ENCODE results near the gene KLK7.
"Not testable (repeated sequence)": the region's sequence is repeated elsewhere in the genome, so short reads cannot be mapped to it uniquely, and the experiment has no call there.

The KLK7 gene

GRCh38 chr19:51012661-51013190, 29.0 kb upstream of the KLK7 start:
- no peak for DNase-seq (ENCODE audit: low read depth, low spot score)

DNA sequence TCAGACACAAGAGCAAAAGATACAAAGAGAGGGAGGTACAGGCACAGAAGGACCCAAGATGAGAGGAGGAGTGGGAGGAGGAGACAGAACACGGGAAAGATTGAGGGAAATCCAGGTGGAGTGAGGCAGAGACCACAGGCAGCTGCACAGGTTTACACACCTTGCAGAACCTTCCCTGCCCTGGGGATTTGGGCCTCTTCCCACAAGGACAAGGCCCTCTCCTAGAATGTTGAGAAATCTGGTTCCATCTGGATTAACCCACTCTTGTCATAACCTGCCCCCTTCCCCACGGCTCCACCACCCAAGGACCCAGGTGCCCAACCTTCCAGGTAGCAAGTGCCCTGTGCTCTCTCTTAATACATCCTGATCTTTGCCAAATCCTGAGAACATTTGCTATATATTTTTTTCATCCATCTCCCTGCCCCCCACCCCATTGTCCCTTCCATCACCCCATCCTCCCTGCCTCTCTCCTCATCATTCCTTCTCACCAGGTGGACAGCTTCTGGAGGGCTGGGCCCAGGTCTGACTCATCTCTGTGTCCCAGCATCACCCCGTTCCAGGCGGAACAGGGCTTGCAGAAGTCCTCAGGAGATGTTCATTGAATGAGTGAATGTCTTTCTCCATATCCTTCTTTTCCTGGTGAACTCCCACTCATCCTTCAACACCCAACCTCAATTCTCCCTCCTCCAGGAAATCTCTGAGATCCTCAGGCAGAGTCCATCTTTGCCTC, 26.5 kb upstream of the KLK7 start:
- no peak for DNase-seq (ENCODE audit: low read depth, low spot score)

GRCh38 chr19:51009061-51009891, 25.6 kb upstream of the KLK7 start:
- no peak for DNase-seq (ENCODE audit: low read depth, low spot score)

DNA sequence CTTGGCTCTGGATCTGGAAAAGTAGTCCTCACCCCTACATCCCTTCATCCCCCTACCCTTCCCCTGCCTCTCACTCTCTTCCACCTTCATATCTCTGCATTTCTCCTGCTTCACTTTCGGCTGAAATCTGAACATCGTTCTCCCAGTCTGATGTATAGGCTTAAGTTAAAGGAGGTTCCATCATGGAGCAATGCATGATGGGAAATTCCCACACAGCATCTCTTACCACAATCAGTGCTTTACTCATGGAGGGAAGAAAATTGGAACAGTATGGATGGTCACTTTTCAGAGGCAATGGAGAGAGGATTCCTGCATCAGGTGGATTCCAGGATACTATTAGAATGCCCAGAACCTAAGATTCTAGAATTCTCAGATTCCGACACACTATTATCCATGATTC, 23.8 kb upstream of the KLK7 start:
- no peak for DNase-seq (ENCODE audit: low read depth, low spot score)

DNA sequence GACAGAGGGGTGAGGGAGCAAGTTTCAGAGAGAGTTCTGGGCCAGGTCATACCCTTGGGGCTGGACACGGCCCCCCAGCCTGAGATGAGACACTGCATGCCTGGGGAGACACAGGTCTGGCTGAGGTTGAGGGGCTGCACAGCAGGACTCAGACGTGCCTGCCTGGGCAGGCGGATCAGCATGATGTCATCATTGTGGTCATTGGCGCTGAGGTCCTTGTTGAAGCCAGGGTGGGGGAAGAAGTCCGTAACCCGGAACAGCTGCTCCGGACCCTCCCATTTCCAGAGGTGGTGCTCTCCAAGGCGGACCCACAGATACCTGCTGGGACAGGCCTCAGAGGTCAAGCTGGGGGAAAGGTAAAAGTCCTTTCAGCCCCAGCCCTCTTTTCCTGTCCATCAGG, 22.7 kb upstream of the KLK7 start:
- no peak for DNase-seq (ENCODE audit: low read depth, low spot score)

DNA sequence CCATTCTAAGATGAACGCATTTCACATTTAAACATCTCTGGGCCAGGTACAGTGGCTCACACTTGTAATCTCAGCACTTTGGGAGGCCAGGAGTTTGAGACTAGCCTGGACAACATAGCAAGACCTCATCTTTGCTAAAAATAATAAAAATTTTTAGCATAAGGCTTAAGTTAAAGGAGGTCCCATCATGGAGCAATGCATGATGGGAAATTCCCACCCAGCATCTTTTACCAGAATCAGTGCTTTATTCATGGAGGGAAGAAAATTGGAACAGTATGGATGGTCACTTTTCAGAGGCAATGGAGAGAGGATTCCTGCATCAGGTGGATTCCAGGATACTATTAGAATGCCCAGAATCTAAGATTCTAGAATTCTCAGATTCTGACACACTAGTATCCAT, 21.5 kb upstream of the KLK7 start:
- no peak for DNase-seq (ENCODE audit: low read depth, low spot score)

- no peak for DNase-seq (ENCODE audit: low read depth, low spot score)
Observed at GRCh38 chr19:51003316-51003715, 19.6 kb upstream of the KLK7 start.

GRCh38 chr19:51002542-51003311, 19.0 kb upstream of the KLK7 start:
- DNase-seq (ENCODE audit: low read depth, low spot score) = no peak

- no peak for DNase-seq (ENCODE audit: low read depth, low spot score)
Observed at GRCh38 chr19:51002089-51002532, 18.4 kb upstream of the KLK7 start.

- DNase-seq (ENCODE audit: low read depth, low spot score) = no peak
Observed at GRCh38 chr19:51001515-51001914, 17.8 kb upstream of the KLK7 start, which contains the start of gene KLK8. Gene KLK8, minus strand, starts transcription at chr19:51001604. Its CDS starts 437 bp downstream, at chr19:51001167.

DNA sequence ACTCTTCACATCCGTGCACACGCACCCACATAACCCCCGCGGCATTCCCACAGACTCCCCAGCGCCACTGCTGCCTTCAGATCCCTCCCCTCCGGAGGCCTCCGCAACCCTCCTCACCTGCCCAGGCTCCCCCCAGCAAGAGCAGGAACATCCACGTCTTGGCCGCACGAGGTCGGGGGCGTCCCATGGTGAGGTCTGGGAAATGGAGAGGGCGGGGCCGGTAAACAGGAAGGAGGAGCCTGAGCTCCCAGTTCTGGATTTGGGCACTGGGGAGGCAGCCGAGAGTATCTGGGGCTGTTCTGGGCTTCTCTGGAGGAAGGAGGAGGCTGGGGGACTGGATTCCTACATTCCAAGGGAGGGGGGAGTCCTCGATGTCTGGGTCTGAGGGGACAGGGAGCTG, 17.3 kb upstream of the KLK7 start:
- DNase-seq (ENCODE audit: low read depth, low spot score) = no peak

DNA sequence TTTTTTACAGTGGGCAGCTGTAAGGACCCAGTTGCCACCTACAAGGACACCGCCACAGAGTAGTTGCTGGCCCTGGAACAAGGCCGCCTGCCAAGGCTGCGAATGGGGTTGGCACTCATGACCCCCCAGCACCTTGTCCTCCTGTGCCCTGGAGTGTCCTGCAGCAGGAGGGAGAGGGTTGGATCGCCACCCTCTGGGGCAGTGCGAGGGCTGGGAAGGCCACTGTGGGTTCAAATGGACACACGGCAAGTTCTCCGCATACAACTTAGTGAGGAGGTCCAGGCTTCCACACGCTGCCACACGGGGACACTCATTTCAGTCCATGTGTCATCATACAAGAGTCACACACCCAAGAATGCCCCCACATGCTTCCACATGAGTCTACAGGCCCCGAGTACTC, 16.7 kb upstream of the KLK7 start:
- no peak for DNase-seq (ENCODE audit: low read depth, low spot score)

- DNase-seq (ENCODE audit: low read depth, low spot score) = no peak
Observed at GRCh38 chr19:50998686-50999085, 15.0 kb upstream of the KLK7 start.

- DNase-seq (ENCODE audit: low read depth, low spot score) = no peak
Observed at GRCh38 chr19:50998061-50998460, 14.3 kb upstream of the KLK7 start.

- DNase-seq (ENCODE audit: low read depth, low spot score) = no peak
Observed at GRCh38 chr19:50994129-50994528, 10.4 kb upstream of the KLK7 start.

DNA sequence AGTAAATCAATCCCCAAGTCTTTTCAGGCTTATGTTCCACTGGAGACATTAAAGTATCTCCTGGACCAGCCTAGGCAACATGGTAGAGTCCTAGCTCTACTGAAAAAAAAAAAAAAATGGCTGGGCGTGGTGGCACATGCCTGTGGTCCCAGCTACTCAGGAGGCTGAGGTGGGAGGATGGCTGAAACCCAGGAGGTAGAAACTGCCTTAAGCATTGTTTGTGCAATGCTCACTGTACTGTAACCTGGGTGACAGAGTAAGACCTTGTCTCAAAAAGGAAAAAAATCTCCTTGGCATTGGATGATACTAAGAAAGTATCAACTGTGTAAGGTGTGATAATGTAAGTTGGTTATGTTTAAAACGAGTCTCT, 8.9 kb upstream of the KLK7 start:
- no peak for DNase-seq (ENCODE audit: low read depth, low spot score)

GRCh38 chr19:50984416-50984815, 699 bp upstream of the KLK7 start:
- DNase-seq (ENCODE audit: low read depth, low spot score) = not testable (repeated sequence)

- no peak for DNase-seq (ENCODE audit: low read depth, low spot score)
Observed at GRCh38 chr19:50982186-50982585, 1.5 kb downstream of the KLK7 start.

GRCh38 chr19:50981587-50982146, 2.0 kb downstream of the KLK7 start:
- no peak for DNase-seq (ENCODE audit: low read depth, low spot score)

- no peak for DNase-seq (ENCODE audit: low read depth, low spot score)
Observed at GRCh38 chr19:50980208-50980607, 3.5 kb downstream of the KLK7 start.

DNA sequence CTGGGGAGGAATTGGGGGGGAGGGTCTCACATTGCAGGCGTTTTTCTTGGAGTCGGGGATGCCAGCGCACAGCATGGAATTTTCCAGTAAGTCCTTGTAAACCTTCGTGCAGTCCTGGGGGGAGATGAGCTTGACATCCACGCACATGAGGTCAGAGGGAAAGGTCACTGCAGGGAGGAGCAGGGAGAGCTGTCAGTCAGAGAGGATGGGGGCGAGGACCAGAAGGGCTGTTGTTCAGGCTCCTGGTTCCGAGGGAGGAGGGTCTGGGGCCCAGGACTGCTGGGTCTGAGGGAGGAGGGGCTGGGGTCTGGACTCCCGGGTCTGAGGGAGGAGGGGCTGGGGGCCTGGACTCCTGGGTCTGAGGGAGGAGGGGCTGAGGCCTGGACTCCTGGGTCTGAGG, 4.0 kb downstream of the KLK7 start:
- no peak for DNase-seq (ENCODE audit: low read depth, low spot score)
